Mammary epithelial cell (primary cell): ENCODE results near the gene TSPEAR.

Source experiments
- EZH2 ChIP-seq: IDR thresholded peaks from 2 replicates; pipeline ENCODE4 v1.6.1; 2012; ENCODE audit warnings: low read length, inconsistent platforms, borderline replicate concordance
- TF ChIP-seq, protein P1 (sequence below), 2 donors: IDR thresholded peaks in 1 of 2; conservative IDR thresholded peaks in 1 of 2; 2 replicates each; pipeline ENCODE4 v1.5.1; 2011 to 2012; ENCODE audit warnings: inconsistent platforms in 2 of 2, low read length in 2 of 2, mild to moderate bottlenecking in 2 of 2, control low read depth in 1 of 2, low read depth in 1 of 2; ENCODE audit not compliant: insufficient read depth in 1 of 2; ENCODE audit errors: extremely low read depth in 1 of 2

DNA sequence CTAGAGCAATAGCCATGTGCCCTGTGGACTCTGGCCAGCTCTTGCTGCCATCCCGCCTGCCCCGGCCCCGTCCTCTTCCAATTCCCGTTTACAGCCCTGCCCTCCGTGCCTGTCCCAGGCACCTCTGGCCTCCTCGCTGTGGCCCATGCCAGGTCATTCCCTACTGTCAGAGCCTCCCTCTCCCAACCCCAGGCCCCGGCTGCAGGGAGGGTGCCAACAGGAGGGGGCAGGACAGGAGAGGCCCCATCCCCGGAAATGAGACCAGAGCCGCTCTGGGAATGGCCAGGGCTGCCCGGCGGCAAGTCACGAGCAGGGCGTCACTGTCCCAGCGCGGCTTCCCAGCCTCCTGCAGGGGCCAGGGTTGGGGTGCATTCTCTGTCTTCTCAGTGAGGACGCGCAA lies 23.5 kb upstream of the TSPEAR start:
- TF ChIP-seq, protein P1, sequence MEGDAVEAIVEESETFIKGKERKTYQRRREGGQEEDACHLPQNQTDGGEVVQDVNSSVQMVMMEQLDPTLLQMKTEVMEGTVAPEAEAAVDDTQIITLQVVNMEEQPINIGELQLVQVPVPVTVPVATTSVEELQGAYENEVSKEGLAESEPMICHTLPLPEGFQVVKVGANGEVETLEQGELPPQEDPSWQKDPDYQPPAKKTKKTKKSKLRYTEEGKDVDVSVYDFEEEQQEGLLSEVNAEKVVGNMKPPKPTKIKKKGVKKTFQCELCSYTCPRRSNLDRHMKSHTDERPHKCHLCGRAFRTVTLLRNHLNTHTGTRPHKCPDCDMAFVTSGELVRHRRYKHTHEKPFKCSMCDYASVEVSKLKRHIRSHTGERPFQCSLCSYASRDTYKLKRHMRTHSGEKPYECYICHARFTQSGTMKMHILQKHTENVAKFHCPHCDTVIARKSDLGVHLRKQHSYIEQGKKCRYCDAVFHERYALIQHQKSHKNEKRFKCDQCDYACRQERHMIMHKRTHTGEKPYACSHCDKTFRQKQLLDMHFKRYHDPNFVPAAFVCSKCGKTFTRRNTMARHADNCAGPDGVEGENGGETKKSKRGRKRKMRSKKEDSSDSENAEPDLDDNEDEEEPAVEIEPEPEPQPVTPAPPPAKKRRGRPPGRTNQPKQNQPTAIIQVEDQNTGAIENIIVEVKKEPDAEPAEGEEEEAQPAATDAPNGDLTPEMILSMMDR (conservative IDR thresholded peaks at IDR 0.05 in 1 of 2, IDR thresholded peaks at IDR 0.05 in 1 of 2; ENCODE audit: extremely low read depth in 1 of 2, insufficient read depth in 1 of 2, low read depth in 1 of 2, low read length in 2 of 2), result no peak
- no peak for TF ChIP-seq EZH2
